ENCODE data around the gene C1orf105.

Gene C1orf105

DNA sequence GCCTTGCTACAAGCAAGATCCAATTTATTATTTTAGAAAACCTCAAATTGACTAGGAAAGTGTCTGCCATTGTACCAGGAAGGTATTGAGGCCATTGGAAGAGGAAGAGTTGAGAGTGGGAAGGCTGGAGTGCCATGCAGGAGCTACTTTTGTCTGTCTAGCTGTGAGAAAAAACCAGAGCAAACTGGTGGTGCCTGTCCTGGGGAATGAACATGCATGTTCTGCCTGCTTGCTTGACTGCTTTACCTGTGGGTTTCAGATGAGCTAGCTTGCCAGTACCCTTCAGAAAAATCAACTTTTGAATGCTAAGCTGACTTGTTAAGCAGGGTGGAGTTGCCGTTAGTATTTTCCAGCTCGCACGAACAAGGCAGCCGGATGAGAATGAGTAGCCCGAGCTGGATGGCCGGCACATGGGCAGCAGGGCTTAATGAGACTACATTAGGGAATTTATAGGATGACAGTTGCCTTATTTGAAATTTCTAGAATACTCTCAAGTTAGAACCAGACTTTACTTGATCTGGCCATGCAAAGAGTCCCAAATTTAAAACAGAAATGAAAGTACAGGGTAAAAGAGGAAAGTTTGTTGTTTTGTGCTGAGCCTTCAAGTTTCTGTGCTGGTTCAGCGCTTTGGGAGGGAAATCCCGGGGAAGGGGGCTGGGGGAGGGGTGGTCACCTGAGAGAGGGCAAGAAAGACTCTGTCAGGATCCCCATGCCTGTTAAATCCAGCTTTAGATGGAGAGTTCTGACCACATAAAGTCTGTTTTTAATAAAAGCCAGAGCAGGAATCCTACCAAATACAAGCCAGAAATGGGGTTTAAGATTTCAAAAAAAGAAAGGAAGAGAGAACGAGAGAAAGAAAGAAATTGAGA lies 29.6 kb upstream of the C1orf105 start:
- Histone ChIP-seq H3K4me3 (ENCODE audit: low read depth, low read length) (no peak overlapping the region), H2AK5ac (ENCODE audit: low read length) (peak overlapping the region; percentile 72), H3K4ac (ENCODE audit: low read depth, low read length) (peak overlapping the region; percentile 9), H3K9me3 (ENCODE audit: insufficient read depth, low read depth, low read length) (no peaks in the 10 kb centered on the region), H2BK120ac (ENCODE audit: insufficient read depth, low read length, poor library complexity) (peak overlapping the region; percentile 25), H3K36me3 (ENCODE audit: control insufficient read depth in 1 of 2, insufficient read depth in 2 of 2, low read length in 2 of 2) (no peaks in the 10 kb centered on the region), H4K12ac (ENCODE audit: low read depth, low read length) (no peak overlapping the region), H3K79me2 (ENCODE audit: control insufficient read depth, insufficient read depth, low read length, poor library complexity) (no peaks in the 10 kb centered on the region), H3K14ac (ENCODE audit: low read length) (peak overlapping the region; percentile 60), H4K91ac (ENCODE audit: low read depth, low read length) (peak overlapping the region; percentile 86), H3K23ac (ENCODE audit: low read length) (no peak overlapping the region), H3K79me1 (ENCODE audit: low read length) (peaks cover 10% of the 10 kb centered on the region), H3K18ac (ENCODE audit: low read length) (peak overlapping the region; percentile 17), H2AFZ (ENCODE audit: insufficient read depth, low read length, poor library complexity) (no peak overlapping the region), H4K8ac (ENCODE audit: low read depth, low read length) (peak overlapping the region; percentile 80), H2BK5ac (ENCODE audit: low read depth, low read length, poor library complexity) (peak overlapping the region; percentile 77), H3K4me2 (ENCODE audit: low read length) (no peak overlapping the region), H3K27me3 (ENCODE audit: insufficient read depth, low read length) (no peaks in the 10 kb centered on the region), H2BK12ac (ENCODE audit: low read length) (peak overlapping the region; percentile 95), H3K9ac (ENCODE audit: low read length) (no peak overlapping the region), H3K27ac (ENCODE audit: low read depth, low read length) (peak overlapping the region; percentile 74), H3K4me1 (ENCODE audit: control insufficient read depth in 1 of 2, insufficient read depth in 2 of 2, low read length in 2 of 2) (peaks cover 3 to 15% of the 10 kb centered on the region in 2 experiments)
- no peak for DNase-seq
- WGBS (ENCODE audit: extremely low coverage, insufficient coverage, insufficient read length): no CpG with 5 or more reads among the region's 9 CpGs

GRCh38 chr1:172391976-172392375 lies 28.5 kb upstream of the C1orf105 start:
- H2BK12ac ChIP-seq (ENCODE audit: low read length): no peak overlapping the region
- H2AK5ac ChIP-seq (ENCODE audit: low read length): no peak overlapping the region
- no peak overlapping the region for H4K91ac ChIP-seq (ENCODE audit: low read depth, low read length)
- peaks cover 3 to 15% of the 10 kb centered on the region in 2 experiments for H3K4me1 ChIP-seq (ENCODE audit: control insufficient read depth in 1 of 2, insufficient read depth in 2 of 2, low read length in 2 of 2)
- H3K4me3 ChIP-seq (ENCODE audit: low read depth, low read length): no peak overlapping the region
- no peak overlapping the region for H3K9ac ChIP-seq (ENCODE audit: low read length)
- DNase-seq: no peak
- peaks cover 10% of the 10 kb centered on the region for H3K79me1 ChIP-seq (ENCODE audit: low read length)
- no peaks in the 10 kb centered on the region for H3K27me3 ChIP-seq (ENCODE audit: insufficient read depth, low read length)
- no peak overlapping the region for H3K18ac ChIP-seq (ENCODE audit: low read length)
- H3K36me3 ChIP-seq (ENCODE audit: control insufficient read depth in 1 of 2, insufficient read depth in 2 of 2, low read length in 2 of 2): no peaks in the 10 kb centered on the region
- H3K27ac ChIP-seq (ENCODE audit: low read depth, low read length): no peak overlapping the region
- H3K9me3 ChIP-seq (ENCODE audit: insufficient read depth, low read depth, low read length): no peaks in the 10 kb centered on the region
- no peak overlapping the region for H2BK5ac ChIP-seq (ENCODE audit: low read depth, low read length, poor library complexity)
- H4K8ac ChIP-seq (ENCODE audit: low read depth, low read length): no peak overlapping the region
- WGBS (ENCODE audit: extremely low coverage, insufficient coverage, insufficient read length): no CpG with 5 or more reads among the region's 1 CpG
- no peak overlapping the region for H2AFZ ChIP-seq (ENCODE audit: insufficient read depth, low read length, poor library complexity)
- no peaks in the 10 kb centered on the region for H3K79me2 ChIP-seq (ENCODE audit: control insufficient read depth, insufficient read depth, low read length, poor library complexity)
- no peak overlapping the region for H3K14ac ChIP-seq (ENCODE audit: low read length)
- H3K23ac ChIP-seq (ENCODE audit: low read length): no peak overlapping the region
- no peak overlapping the region for H2BK120ac ChIP-seq (ENCODE audit: insufficient read depth, low read length, poor library complexity)
- no peak overlapping the region for H3K4ac ChIP-seq (ENCODE audit: low read depth, low read length)
- no peak overlapping the region for H3K4me2 ChIP-seq (ENCODE audit: low read length)
- H4K12ac ChIP-seq (ENCODE audit: low read depth, low read length): no peak overlapping the region

DNA sequence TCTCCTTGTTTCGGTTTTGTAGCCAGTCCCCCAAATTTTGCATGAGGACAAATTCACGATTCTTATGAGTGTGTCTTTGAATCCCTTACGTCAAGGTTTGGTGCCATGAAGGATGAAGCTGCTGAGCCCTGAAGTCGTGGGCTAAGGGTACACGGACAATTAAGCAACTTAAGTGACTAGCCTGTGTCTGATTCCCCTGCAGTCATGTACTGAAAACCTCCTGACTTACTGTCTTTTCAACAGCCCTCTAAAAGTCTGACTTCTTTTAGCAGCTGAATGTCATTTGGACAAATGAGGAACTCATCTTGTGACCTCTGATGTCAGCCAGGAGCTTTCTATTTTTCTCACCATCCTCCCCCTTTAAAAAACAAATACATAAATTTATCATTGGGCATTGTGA lies 27.1 kb upstream of the C1orf105 start:
- no peak overlapping the region for H3K23ac ChIP-seq (ENCODE audit: low read length)
- H3K9ac ChIP-seq (ENCODE audit: low read length): no peak overlapping the region
- no peak overlapping the region for H3K4ac ChIP-seq (ENCODE audit: low read depth, low read length)
- no peaks in the 10 kb centered on the region for H3K27me3 ChIP-seq (ENCODE audit: insufficient read depth, low read length)
- no peak overlapping the region for H4K12ac ChIP-seq (ENCODE audit: low read depth, low read length)
- peak overlapping the region; percentile 89 for H2BK12ac ChIP-seq (ENCODE audit: low read length)
- peak overlapping the region; percentile 22 for H2BK120ac ChIP-seq (ENCODE audit: insufficient read depth, low read length, poor library complexity)
- H2BK5ac ChIP-seq (ENCODE audit: low read depth, low read length, poor library complexity): peak overlapping the region; percentile 49
- H3K79me2 ChIP-seq (ENCODE audit: control insufficient read depth, insufficient read depth, low read length, poor library complexity): no peaks in the 10 kb centered on the region
- H3K79me1 ChIP-seq (ENCODE audit: low read length): peaks cover 10% of the 10 kb centered on the region
- H3K27ac ChIP-seq (ENCODE audit: low read depth, low read length): no peak overlapping the region
- no peak overlapping the region for H2AFZ ChIP-seq (ENCODE audit: insufficient read depth, low read length, poor library complexity)
- peaks cover 3 to 16% of the 10 kb centered on the region in 2 experiments for H3K4me1 ChIP-seq (ENCODE audit: control insufficient read depth in 1 of 2, insufficient read depth in 2 of 2, low read length in 2 of 2)
- H4K91ac ChIP-seq (ENCODE audit: low read depth, low read length): peak overlapping the region; percentile 6
- H2AK5ac ChIP-seq (ENCODE audit: low read length): peak overlapping the region; percentile 37
- no peak overlapping the region for H3K14ac ChIP-seq (ENCODE audit: low read length)
- no peak overlapping the region for H3K18ac ChIP-seq (ENCODE audit: low read length)
- peak; percentile 7 to 26 for DNase-seq
- no peaks in the 10 kb centered on the region for H3K36me3 ChIP-seq (ENCODE audit: control insufficient read depth in 1 of 2, insufficient read depth in 2 of 2, low read length in 2 of 2)
- H3K9me3 ChIP-seq (ENCODE audit: insufficient read depth, low read depth, low read length): no peaks in the 10 kb centered on the region
- no peak overlapping the region for H3K4me3 ChIP-seq (ENCODE audit: low read depth, low read length)
- H3K4me2 ChIP-seq (ENCODE audit: low read length): no peak overlapping the region
- WGBS (ENCODE audit: extremely low coverage, insufficient coverage, insufficient read length): no CpG with 5 or more reads among the region's 5 CpGs
- H4K8ac ChIP-seq (ENCODE audit: low read depth, low read length): peak overlapping the region; percentile 65

- Histone ChIP-seq H3K18ac (ENCODE audit: low read length) (no peak overlapping the region), H2BK5ac (ENCODE audit: low read depth, low read length, poor library complexity) (no peak overlapping the region), H3K27me3 (ENCODE audit: insufficient read depth, low read length) (no peaks in the 10 kb centered on the region), H4K8ac (ENCODE audit: low read depth, low read length) (peak overlapping the region; percentile 29), H3K23ac (ENCODE audit: low read length) (no peak overlapping the region), H2BK12ac (ENCODE audit: low read length) (no peak overlapping the region), H2AK5ac (ENCODE audit: low read length) (no peak overlapping the region), H3K9me3 (ENCODE audit: insufficient read depth, low read depth, low read length) (no peaks in the 10 kb centered on the region), H3K9ac (ENCODE audit: low read length) (no peak overlapping the region), H3K79me2 (ENCODE audit: control insufficient read depth, insufficient read depth, low read length, poor library complexity) (no peaks in the 10 kb centered on the region), H3K4ac (ENCODE audit: low read depth, low read length) (peak overlapping the region; percentile 22), H3K4me2 (ENCODE audit: low read length) (no peak overlapping the region), H2AFZ (ENCODE audit: insufficient read depth, low read length, poor library complexity) (no peak overlapping the region), H3K27ac (ENCODE audit: low read depth, low read length) (no peak overlapping the region), H3K79me1 (ENCODE audit: low read length) (peaks cover 7% of the 10 kb centered on the region), H3K14ac (ENCODE audit: low read length) (no peak overlapping the region), H3K36me3 (ENCODE audit: control insufficient read depth in 1 of 2, insufficient read depth in 2 of 2, low read length in 2 of 2) (no peaks in the 10 kb centered on the region), H4K91ac (ENCODE audit: low read depth, low read length) (peak overlapping the region; percentile 63), H3K4me3 (ENCODE audit: low read depth, low read length) (no peak overlapping the region), H4K12ac (ENCODE audit: low read depth, low read length) (no peak overlapping the region), H2BK120ac (ENCODE audit: insufficient read depth, low read length, poor library complexity) (no peak overlapping the region), H3K4me1 (ENCODE audit: control insufficient read depth in 1 of 2, insufficient read depth in 2 of 2, low read length in 2 of 2) (peaks cover 3 to 16% of the 10 kb centered on the region in 2 experiments)
- DNase-seq: no peak
- no CpG with 5 or more reads among the region's 4 CpGs for WGBS (ENCODE audit: extremely low coverage, insufficient coverage, insufficient read length)
Measured at GRCh38 chr1:172394141-172394751, 26.2 kb upstream of the C1orf105 start.

All from trophoblast cell (in vitro differentiated cells and primary cell).